ACC112 (cell line): ENCODE data around the gene GPR37.

Source experiments
- H2AFZ ChIP-seq: fragments of 200-600 bp; sonication (generic); one replicate; pipeline ENCODE4 v1.6.0; 2017; ENCODE audit warnings: antibody characterized with exemption, low read length; ENCODE audit not compliant: unreplicated experiment
- H3K27ac ChIP-seq: fragments of 200-600 bp; sonication (generic); 2 replicates; pipeline ENCODE4 v1.5.1; 2014; ENCODE audit warnings: low read depth, mild to moderate bottlenecking, antibody characterized with exemption, low read length, moderate library complexity
- H3K27me3 ChIP-seq: fragments of 200-600 bp; sonication (generic); 2 replicates; pipeline ENCODE4 v1.6.1; 2014; ENCODE audit warnings: mild to moderate bottlenecking, antibody characterized with exemption, low read length, moderate library complexity, mixed read lengths; ENCODE audit not compliant: insufficient read depth
- H3K36me3 ChIP-seq: fragments of 200-600 bp; sonication (generic); 2 replicates; pipeline ENCODE4 v1.6.1; 2016; ENCODE audit warnings: mild to moderate bottlenecking, antibody characterized with exemption, low read length, moderate library complexity, mixed read lengths; ENCODE audit not compliant: insufficient read depth
- H3K4me1 ChIP-seq: fragments of 200-600 bp; sonication (generic); one replicate; pipeline ENCODE4 v1.6.1; 2016; ENCODE audit warnings: low read length, mixed read lengths; ENCODE audit not compliant: insufficient read depth, unreplicated experiment, control insufficient read depth
- H3K4me3 ChIP-seq: fragments of 200-600 bp; sonication (generic); 2 replicates; pipeline ENCODE4 v1.5.1; 2014; ENCODE audit warnings: mild to moderate bottlenecking, low read depth, low read length
- H3K79me2 ChIP-seq: fragments of 200-600 bp; sonication (generic); one replicate; pipeline ENCODE4 v1.6.0; 2016; ENCODE audit warnings: low read length; ENCODE audit not compliant: control insufficient read depth, unreplicated experiment, insufficient read depth

The GPR37 gene

GRCh38 chr7:124780056-124780455 is 14.5 kb upstream of the GPR37 start:
- no peaks in the 10 kb centered on the region for H3K36me3 ChIP-seq
- no peak overlapping the region for H3K4me3 ChIP-seq
- no peak overlapping the region for H3K27ac ChIP-seq
- H2AFZ ChIP-seq = no peak overlapping the region
- H3K79me2 ChIP-seq = no peaks in the 10 kb centered on the region
- H3K4me1 ChIP-seq = no peaks in the 10 kb centered on the region
- H3K27me3 ChIP-seq = peaks cover 18% of the 10 kb centered on the region

GRCh38 chr7:124779620-124780019 is 14.0 kb upstream of the GPR37 start:
- H3K4me3 ChIP-seq = no peak overlapping the region
- peaks cover 22% of the 10 kb centered on the region for H3K27me3 ChIP-seq
- no peaks in the 10 kb centered on the region for H3K79me2 ChIP-seq
- no peak overlapping the region for H3K27ac ChIP-seq
- no peaks in the 10 kb centered on the region for H3K36me3 ChIP-seq
- H3K4me1 ChIP-seq = no peaks in the 10 kb centered on the region
- H2AFZ ChIP-seq = no peak overlapping the region

GRCh38 chr7:124779194-124779593 is 13.6 kb upstream of the GPR37 start:
- H3K27me3 ChIP-seq = peaks cover 25% of the 10 kb centered on the region
- no peak overlapping the region for H2AFZ ChIP-seq
- H3K27ac ChIP-seq = no peak overlapping the region
- no peak overlapping the region for H3K4me3 ChIP-seq
- no peaks in the 10 kb centered on the region for H3K36me3 ChIP-seq
- no peaks in the 10 kb centered on the region for H3K4me1 ChIP-seq
- H3K79me2 ChIP-seq = no peaks in the 10 kb centered on the region

- Histone ChIP-seq H2AFZ (no peak overlapping the region), H3K4me1 (no peaks in the 10 kb centered on the region), H3K27me3 (peaks cover 34% of the 10 kb centered on the region), H3K4me3 (no peak overlapping the region), H3K36me3 (no peaks in the 10 kb centered on the region), H3K27ac (no peak overlapping the region), H3K79me2 (no peaks in the 10 kb centered on the region)
These were observed 11.7 kb upstream of the GPR37 start for GRCh38 chr7:124777268-124777667.

GRCh38 chr7:124776153-124776552 is 10.6 kb upstream of the GPR37 start:
- Histone ChIP-seq H2AFZ (no peak overlapping the region), H3K79me2 (no peaks in the 10 kb centered on the region), H3K36me3 (no peaks in the 10 kb centered on the region), H3K27me3 (peaks cover 41% of the 10 kb centered on the region), H3K4me3 (no peak overlapping the region), H3K27ac (no peak overlapping the region), H3K4me1 (no peaks in the 10 kb centered on the region)

- Histone ChIP-seq H3K27ac (no peak overlapping the region), H3K4me1 (no peaks in the 10 kb centered on the region), H3K27me3 (peaks cover 41% of the 10 kb centered on the region), H3K79me2 (no peaks in the 10 kb centered on the region), H3K4me3 (no peak overlapping the region), H2AFZ (no peak overlapping the region), H3K36me3 (no peaks in the 10 kb centered on the region)
These were observed 9.8 kb upstream of the GPR37 start for GRCh38 chr7:124775422-124775821.

GRCh38 chr7:124773938-124774337 is 8.3 kb upstream of the GPR37 start:
- Histone ChIP-seq H2AFZ (no peak overlapping the region), H3K4me3 (no peak overlapping the region), H3K4me1 (no peaks in the 10 kb centered on the region), H3K79me2 (no peaks in the 10 kb centered on the region), H3K36me3 (no peaks in the 10 kb centered on the region), H3K27ac (no peak overlapping the region), H3K27me3 (peaks cover 41% of the 10 kb centered on the region)

GRCh38 chr7:124773339-124773738 is 7.7 kb upstream of the GPR37 start:
- H3K27ac ChIP-seq = no peak overlapping the region
- H2AFZ ChIP-seq = no peak overlapping the region
- H3K79me2 ChIP-seq = no peaks in the 10 kb centered on the region
- peaks cover 42% of the 10 kb centered on the region for H3K27me3 ChIP-seq
- no peaks in the 10 kb centered on the region for H3K4me1 ChIP-seq
- no peaks in the 10 kb centered on the region for H3K36me3 ChIP-seq
- H3K4me3 ChIP-seq = no peak overlapping the region

- Histone ChIP-seq H3K27ac (no peak overlapping the region), H2AFZ (no peak overlapping the region), H3K4me1 (no peaks in the 10 kb centered on the region), H3K27me3 (peaks cover 54% of the 10 kb centered on the region), H3K4me3 (no peak overlapping the region), H3K36me3 (no peaks in the 10 kb centered on the region), H3K79me2 (no peaks in the 10 kb centered on the region)
These were observed 3.5 kb upstream of the GPR37 start for GRCh38 chr7:124769136-124769535.

- Histone ChIP-seq H3K79me2 (no peaks in the 10 kb centered on the region), H3K4me3 (no peak overlapping the region), H2AFZ (no peak overlapping the region), H3K4me1 (no peaks in the 10 kb centered on the region), H3K27me3 (peaks cover 54% of the 10 kb centered on the region), H3K36me3 (no peaks in the 10 kb centered on the region), H3K27ac (no peak overlapping the region)
These were observed 2.9 kb upstream of the GPR37 start for GRCh38 chr7:124768525-124768924.

- no peak overlapping the region for H3K27ac ChIP-seq
- no peak overlapping the region for H2AFZ ChIP-seq
- H3K27me3 ChIP-seq = peaks cover 62% of the 10 kb centered on the region
- no peaks in the 10 kb centered on the region for H3K4me1 ChIP-seq
- no peaks in the 10 kb centered on the region for H3K79me2 ChIP-seq
- peak overlapping the region; percentile 67 for H3K4me3 ChIP-seq
- H3K36me3 ChIP-seq = no peaks in the 10 kb centered on the region
These were observed 668 bp downstream of the GPR37 start for GRCh38 chr7:124764847-124765400.
